Neural crest cell (in vitro differentiated cells): ENCODE results near the gene ROBO2. TPM values are rescaled to one million over a fixed set of nuclear protein-coding genes. Genes with fewer than 3 reads are reported as not detected.

Experiments used
- DNase-seq: peaks from one replicate; pipeline ENCODE4 v3.0.0; 2021; ENCODE audit warnings: low read depth, mixed read lengths, low spot score
- H3K27ac Mint-ChIP-seq: one replicate; pipeline ENCODE4 v1.8.0; 2021; ENCODE audit warnings: mild to moderate bottlenecking, mixed read lengths; ENCODE audit not compliant: unreplicated experiment
- H3K27me3 Mint-ChIP-seq: 2 replicates; pipeline ENCODE4 v1.8.0; 2021; ENCODE audit warnings: low read depth, mild to moderate bottlenecking, mixed read lengths
- H3K36me3 Mint-ChIP-seq: 2 replicates; pipeline ENCODE4 v1.8.0; 2021; ENCODE audit warnings: low read depth, mild to moderate bottlenecking, mixed read lengths
- H3K4me1 Mint-ChIP-seq: 2 replicates; pipeline ENCODE4 v1.8.0; 2021; ENCODE audit warnings: mixed read lengths
- H3K4me3 Mint-ChIP-seq: one replicate; pipeline ENCODE4 v1.8.0; 2021; ENCODE audit warnings: mild to moderate bottlenecking, mixed read lengths
- H3K9me3 Mint-ChIP-seq: 2 replicates; pipeline ENCODE4 v1.8.0; 2021; ENCODE audit warnings: mixed read lengths
- total RNA-seq: library from RNA; stranded (reverse); gene quantifications from 2 replicates; pipeline ENCODE4 v1.2.1, GENCODE V29; 2021
- TF ChIP-seq, protein P1 (sequence below): fragments of 200-600 bp; sonication (generic); conservative IDR thresholded peaks from 2 replicates; pipeline ENCODE4 v1.5.0; 2021; ENCODE audit warnings: antibody characterized with exemption, mild to moderate bottlenecking

The ROBO2 gene
- total RNA-seq, 1 donor from 2014 or later = 27.9 TPM

DNA sequence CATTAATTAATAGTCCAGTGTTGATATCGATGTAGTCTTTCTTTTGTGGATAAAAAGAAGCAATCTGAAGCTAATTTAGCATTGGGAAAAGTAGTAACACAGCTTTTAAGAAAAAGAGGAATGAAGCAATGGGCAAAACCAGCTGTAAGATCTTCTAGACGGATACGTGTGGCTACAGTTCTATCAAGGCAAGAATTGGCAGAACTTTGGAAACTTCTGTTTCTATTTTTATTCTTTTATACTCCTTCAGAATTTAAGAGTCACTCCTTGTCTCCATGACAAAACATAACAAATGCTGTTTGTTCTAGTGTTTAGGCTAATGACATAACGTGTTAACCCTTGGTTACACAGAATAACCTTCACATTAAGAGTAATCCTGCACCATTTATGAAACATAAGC is 289.2 kb downstream of the ROBO2 start:
- Mint-ChIP-seq H3K9me3 (no peaks in the 10 kb centered on the region), H3K4me3 (no peak overlapping the region), H3K27ac (no peak overlapping the region), H3K36me3 (no peaks in the 10 kb centered on the region), H3K4me1 (no peaks in the 10 kb centered on the region), H3K27me3 (no peaks in the 10 kb centered on the region)
- no peak for DNase-seq
- TF ChIP-seq, protein P1, sequence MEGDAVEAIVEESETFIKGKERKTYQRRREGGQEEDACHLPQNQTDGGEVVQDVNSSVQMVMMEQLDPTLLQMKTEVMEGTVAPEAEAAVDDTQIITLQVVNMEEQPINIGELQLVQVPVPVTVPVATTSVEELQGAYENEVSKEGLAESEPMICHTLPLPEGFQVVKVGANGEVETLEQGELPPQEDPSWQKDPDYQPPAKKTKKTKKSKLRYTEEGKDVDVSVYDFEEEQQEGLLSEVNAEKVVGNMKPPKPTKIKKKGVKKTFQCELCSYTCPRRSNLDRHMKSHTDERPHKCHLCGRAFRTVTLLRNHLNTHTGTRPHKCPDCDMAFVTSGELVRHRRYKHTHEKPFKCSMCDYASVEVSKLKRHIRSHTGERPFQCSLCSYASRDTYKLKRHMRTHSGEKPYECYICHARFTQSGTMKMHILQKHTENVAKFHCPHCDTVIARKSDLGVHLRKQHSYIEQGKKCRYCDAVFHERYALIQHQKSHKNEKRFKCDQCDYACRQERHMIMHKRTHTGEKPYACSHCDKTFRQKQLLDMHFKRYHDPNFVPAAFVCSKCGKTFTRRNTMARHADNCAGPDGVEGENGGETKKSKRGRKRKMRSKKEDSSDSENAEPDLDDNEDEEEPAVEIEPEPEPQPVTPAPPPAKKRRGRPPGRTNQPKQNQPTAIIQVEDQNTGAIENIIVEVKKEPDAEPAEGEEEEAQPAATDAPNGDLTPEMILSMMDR = no peak

- no peak for DNase-seq
- Mint-ChIP-seq H3K9me3 (no peaks in the 10 kb centered on the region), H3K4me1 (no peaks in the 10 kb centered on the region), H3K27me3 (no peaks in the 10 kb centered on the region), H3K4me3 (no peak overlapping the region), H3K27ac (no peak overlapping the region), H3K36me3 (peaks cover 2% of the 10 kb centered on the region)
- TF ChIP-seq, protein P1 = no peak
Observed at GRCh38 chr3:77338195-77338594, 298.3 kb downstream of the ROBO2 start.

- Mint-ChIP-seq H3K27me3 (no peaks in the 10 kb centered on the region), H3K36me3 (peaks cover 2% of the 10 kb centered on the region), H3K4me3 (no peak overlapping the region), H3K4me1 (no peaks in the 10 kb centered on the region), H3K27ac (no peak overlapping the region), H3K9me3 (no peaks in the 10 kb centered on the region)
- TF ChIP-seq, protein P1 = no peak
- no peak for DNase-seq
Observed at GRCh38 chr3:77342027-77342426, 302.1 kb downstream of the ROBO2 start.

- H3K27ac Mint-ChIP-seq = no peak overlapping the region
- no peaks in the 10 kb centered on the region for H3K9me3 Mint-ChIP-seq
- H3K27me3 Mint-ChIP-seq = no peaks in the 10 kb centered on the region
- H3K4me1 Mint-ChIP-seq = no peaks in the 10 kb centered on the region
- no peak overlapping the region for H3K4me3 Mint-ChIP-seq
- TF ChIP-seq, protein P1 = no peak
- no peak for DNase-seq
- peaks cover 2% of the 10 kb centered on the region for H3K36me3 Mint-ChIP-seq
Observed at GRCh38 chr3:77342688-77343087, 302.8 kb downstream of the ROBO2 start.

- Mint-ChIP-seq H3K4me1 (no peaks in the 10 kb centered on the region), H3K9me3 (no peaks in the 10 kb centered on the region), H3K36me3 (peaks cover 2% of the 10 kb centered on the region), H3K27me3 (no peaks in the 10 kb centered on the region), H3K4me3 (no peak overlapping the region), H3K27ac (no peak overlapping the region)
- TF ChIP-seq, protein P1 = no peak
- no peak for DNase-seq
Observed at GRCh38 chr3:77345009-77345408, 305.1 kb downstream of the ROBO2 start.
